NCI-H128 (cell line): ENCODE data around the gene ZNF454.

Experiments
- DNase-seq: peaks from one replicate; lab custom pipeline; 2025; ENCODE audit not compliant: unreplicated experiment; lab: John Stamatoyannopoulos, UW

The ZNF454 gene

DNA sequence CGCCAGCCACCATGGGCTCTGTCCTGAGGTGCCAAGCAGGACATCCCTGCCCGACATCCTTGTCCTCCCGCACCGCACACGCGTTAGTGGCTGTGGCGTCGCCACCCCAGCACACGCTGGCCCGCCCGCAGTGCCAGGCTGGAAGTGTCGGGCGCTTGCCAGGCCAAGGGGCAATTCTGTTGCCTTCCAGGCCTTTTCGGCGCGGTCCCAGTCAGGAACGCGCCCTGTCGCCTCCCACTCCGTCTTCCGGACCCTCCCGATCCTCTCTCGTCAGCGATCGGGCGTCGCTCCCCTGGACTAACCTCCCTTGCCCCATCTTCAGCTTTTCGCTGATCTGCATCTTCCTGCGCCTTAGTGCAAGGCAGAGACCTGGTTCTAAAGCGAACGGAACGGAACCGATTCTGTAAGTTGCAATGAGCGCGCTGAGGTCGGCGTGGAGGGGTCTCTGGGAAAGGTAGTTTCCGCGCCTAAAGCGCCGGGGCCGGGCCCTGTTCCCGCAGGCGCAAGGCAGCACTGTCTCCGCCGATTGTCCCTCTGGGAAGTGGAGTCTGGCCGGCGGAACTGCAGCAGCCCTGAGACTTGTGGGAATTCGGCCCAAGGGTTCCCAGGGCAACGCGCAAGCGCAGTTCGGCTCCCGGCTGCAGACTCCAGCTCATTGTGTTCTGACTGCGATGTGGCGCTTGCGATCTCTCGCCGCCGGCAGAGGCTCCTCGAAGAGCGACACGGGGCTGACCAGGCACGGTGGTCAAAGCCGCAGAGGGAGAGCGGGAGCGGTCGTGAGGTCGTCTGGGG is at the start of gene ZNF454:
Gene ZNF454 (plus strand): TSS at position 630 of the 792 bp plus-strand sequence. CDS start 1,594 bp downstream, outside the sequence.
- no peak for DNase-seq

DNA sequence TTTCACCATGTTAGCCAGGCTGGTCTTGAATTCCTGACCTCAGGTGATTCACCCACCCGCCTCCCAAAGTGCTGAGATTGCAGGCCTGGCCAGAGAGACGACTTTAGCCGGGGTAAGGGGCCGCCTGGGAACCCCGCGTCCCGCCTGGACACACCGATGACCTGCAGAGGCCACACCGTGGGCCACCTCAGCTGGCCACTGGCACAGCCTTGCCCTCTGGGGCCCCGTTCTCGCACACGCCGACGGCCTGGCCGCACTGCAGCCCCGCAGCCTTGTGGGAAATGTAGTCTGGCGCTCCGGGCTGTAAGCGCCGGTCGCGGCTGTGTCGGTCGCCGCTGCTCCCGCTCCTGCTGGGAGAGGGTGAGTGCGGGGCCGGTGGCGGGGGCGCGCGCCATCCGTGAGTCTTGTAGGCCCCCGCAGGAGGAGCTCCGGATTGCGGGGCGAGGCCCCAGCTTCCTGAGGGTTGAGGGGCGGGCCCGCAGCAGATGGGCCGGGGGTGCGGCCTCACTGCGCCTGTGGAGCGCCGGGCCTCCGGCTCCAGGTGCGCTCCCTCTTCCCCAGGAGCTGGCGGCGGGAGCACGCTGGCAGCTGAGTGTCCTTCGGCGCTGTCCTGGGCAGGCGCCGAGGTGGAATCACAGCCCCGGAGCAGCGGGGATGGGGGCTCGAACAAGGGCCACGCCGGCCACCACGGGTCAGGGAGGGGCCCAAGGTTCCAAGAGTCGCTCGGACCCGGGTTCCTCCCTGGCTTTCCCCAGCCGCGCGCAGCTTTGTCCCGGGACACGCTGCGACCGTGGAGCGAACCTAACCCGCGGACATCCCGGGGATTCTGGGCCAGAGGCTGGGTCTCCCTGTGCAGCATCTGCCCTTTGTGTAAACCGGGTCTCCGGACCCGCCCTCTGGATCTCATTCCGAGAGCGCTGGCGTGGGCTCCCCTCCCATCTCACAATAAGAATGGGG is 45.1 kb upstream of the ZNF454 start, which contains the start of gene ZFP2:
Gene ZFP2 (plus strand): TSS at position 299 of the 957 bp plus-strand sequence. CDS start 35,401 bp downstream, outside the sequence.
- DNase-seq, result no peak

DNA sequence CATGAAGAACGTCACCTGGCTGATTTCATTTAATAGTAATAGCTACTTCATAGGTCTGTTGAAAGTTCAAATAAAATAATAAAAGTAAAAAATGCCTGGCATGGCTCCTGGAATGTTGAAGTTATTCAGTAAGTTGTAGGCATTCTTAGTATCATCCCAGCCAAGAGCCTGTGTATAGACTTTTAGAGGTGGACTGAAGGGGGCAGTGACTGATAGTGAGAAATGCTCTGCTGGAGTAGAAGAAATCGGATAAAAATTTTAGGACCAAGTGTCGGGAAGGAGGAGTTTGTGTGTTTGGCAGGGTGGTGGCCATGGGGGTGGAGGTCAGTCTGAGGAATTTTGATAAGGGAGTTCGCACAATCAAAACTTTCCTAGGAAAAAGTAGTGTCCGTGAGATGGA is 41.7 kb upstream of the ZNF454 start:
- DNase-seq, result no peak

DNA sequence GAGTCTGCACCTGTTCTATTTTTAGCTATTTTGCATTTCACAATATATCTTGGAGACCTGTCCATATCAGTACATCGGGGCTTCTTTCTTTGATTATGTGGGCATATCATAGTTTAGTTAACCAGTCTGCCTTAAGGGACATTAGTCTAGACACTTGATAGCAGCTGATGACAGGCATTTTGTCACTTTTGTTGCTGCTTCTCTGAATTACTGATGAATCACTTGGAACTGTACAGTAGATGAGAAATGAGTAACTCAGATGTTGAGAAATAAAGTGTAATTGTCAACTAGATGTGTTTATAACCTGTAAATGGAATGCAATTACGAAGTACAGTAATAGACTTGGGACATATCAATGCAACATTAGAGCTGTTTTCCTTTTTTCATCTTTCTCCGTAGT is 38.1 kb upstream of the ZNF454 start:
- no peak for DNase-seq

DNA sequence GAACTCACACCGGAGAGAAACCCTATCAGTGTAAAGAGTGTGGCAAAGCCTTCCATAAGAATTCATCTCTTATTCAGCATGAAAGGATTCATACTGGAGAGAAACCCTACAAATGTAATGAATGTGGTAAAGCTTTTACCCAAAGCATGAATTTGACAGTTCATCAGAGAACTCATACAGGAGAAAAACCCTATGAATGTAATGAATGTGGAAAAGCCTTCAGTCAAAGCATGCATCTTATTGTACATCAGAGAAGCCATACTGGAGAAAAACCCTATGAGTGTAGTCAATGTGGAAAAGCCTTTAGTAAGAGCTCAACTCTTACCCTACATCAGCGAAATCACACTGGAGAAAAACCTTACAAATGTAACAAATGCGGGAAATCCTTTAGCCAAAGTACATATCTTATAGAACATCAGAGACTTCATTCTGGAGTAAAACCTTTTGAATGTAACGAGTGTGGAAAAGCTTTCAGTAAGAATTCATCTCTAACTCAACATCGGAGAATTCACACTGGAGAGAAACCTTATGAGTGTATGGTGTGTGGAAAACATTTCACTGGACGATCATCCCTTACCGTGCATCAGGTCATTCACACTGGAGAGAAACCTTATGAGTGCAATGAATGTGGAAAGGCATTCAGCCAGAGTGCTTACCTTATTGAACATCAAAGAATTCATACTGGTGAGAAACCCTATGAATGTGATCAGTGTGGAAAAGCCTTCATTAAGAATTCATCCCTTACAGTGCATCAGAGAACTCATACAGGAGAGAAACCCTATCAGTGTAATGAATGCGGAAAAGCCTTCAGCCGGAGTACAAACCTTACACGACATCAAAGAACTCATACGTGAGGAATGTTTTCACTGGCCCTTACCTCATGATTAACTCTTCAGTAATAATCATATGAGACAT is 8.9 kb upstream of the ZNF454 start:
- DNase-seq, result no peak

DNA sequence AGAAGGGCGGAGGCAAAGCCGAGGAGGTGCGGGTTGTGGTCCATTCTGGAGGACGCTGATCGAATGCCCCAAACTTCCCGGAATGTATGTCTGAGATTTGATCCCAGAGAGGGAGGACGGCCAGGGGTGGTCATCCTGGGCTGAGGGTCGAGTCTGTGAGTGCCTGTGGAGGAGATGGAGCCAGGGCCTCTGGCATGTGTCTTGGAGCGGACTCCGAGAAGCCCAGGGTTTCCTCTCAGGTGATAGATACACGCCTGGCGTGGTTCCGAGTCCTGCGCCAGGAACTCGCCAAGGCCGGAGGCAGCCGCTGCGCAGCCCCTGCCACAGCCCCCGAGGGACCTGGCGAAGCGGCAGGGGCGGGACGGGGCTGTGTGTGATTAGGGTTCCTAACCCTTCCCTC is 363 bp downstream of the ZNF454 start:
- DNase-seq, result no peak

DNA sequence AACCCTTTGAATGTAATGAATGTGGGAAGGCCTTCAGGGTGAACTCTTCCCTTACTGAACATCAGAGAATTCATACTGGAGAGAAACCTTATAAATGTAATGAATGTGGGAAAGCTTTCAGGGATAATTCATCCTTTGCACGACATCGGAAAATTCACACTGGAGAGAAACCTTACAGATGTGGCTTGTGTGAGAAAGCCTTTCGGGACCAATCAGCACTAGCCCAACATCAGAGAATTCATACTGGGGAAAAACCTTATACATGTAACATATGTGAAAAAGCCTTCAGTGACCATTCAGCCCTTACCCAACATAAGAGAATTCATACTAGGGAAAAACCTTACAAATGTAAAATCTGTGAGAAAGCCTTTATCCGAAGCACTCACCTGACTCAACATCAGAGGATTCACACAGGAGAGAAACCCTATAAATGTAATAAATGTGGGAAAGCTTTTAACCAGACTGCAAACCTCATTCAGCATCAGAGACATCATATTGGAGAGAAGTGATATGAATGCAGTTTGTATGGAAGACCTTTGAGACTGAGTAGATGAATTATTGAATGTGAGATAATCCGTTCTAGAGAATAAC is 24.6 kb downstream of the ZNF454 start:
- DNase-seq, result no peak

DNA sequence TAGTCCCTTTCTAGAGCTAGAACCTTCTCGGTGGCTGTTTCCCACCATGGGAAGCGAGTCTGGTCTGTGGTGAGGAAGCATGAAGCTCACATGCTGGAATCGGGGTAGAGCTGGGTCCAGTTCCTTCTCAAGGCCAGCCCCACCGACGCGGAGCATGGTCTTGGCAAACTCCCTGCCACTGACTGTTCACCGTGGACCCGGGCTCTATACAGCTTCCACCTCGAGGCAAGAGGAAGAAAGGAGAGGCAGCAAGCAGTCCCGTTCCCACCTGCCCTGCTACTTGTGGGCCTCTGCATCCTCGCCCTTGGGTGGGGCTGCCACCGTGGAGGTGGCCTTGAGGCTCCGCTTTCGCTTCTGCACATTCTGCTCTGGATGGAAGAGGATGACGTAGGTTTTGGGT is 40.4 kb downstream of the ZNF454 start:
- DNase-seq, result no peak

DNA sequence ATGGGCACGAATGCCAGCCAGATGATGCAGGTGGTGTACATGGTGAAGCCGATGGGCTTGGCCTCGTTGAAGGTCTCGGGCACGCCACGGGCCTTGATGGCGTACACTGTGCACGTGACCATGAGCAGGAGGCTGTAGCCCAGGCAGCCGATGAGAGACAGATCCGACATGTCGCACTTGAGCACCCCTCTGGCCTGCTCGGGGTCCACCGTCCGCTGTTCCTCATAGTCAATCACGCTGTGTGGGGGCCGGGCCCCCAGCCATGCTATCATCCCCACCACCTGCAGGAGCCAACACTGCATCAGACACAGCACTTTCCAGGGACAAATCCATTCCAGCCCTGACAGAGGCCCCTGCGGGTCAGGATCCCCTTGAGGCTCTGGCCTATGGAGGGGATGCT is 41.9 kb downstream of the ZNF454 start:
- no peak for DNase-seq

DNA sequence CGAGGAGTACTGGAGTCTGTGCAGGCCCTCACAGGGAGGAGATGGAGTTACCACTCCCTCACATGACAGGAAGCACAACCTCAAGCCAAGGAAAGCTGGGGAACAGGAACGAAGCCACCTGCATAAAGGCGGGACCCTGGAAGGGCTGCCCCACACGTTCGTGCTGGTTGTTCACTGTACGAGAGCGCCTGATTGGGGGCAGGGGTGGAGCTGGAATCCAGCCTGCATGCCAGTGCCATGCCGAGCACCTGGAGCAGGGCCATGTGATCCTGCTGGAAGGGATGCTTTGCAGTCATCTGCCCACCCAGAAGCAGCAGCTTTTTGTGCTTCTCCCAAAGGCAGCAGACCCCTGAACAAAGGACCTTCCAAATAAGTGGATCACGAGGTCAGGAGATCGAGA is 42.7 kb downstream of the ZNF454 start:
- DNase-seq, result no peak

DNA sequence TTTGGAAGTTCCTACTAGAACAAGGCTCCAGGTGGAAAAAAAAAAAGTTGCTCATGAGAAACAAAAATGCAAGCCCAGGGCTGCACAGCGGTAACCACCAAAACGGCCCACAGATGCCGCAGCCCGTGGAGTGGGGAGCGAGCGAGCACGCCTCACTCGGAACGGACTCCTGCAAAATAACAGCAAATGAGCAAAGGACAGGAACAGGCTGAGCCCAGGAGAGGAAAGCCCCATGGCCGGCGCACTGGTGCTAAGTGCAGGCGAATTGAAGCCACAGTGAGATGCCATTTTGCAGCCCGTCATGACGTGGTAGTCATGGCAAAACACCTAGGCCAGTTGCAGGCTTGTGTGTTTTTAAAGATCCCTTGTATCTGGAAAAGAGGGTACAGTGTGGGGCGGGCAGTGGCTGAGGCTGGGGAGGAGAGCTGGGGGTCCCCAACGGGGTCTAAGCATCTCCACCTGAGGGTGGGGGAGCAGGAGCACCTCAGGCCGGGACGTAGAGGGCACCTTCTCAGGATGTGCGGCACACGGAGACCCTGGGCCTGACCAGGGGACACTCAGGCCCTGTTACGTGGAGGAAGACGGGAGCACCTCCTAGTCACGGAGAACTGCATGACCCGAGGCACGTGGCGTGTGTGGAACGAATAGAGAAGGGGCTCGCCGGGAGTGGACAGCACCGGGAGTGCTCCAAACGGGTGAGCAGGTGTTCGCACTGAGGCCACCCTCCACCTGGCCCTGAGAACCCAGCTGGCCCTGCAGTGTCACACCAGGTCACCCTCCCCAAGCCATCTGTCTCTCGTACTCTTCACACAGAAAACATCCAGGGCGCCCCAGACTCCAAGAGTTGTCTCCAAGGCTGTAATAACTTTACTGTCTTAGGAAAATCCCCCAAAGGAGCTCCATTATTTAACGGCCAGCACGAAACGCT is 43.4 kb downstream of the ZNF454 start:
- no peak for DNase-seq

DNA sequence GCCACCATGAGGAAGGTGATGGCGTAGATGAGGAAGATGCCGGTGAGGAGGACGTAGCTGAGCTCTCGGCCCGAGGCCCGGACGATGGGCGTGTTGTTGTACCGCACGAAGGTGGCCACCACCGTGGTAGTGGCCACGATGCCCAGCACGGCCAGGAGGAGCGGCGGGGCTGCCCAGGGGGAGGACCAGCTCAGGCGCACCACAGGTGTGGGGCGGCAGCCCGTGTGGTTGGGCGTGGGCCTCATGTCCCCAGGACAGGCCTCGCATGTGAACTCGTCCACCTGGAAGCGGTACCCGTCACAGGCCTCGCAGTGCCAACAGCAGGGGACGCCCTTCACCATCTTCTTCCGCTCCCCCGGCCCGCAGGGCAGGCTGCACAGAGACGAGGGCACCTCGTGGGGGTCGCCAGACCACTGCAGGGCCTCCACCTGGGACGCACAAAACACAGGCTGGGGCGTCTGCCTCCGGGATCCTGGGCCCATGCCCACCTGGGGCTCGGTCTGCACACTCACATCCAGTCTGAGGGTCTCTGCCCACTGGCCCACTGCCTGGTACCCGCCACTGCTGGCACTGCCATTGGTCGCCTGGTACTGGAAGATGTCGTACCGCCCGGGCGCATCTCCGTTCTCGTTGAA is 45.4 kb downstream of the ZNF454 start:
- DNase-seq, result no peak

DNA sequence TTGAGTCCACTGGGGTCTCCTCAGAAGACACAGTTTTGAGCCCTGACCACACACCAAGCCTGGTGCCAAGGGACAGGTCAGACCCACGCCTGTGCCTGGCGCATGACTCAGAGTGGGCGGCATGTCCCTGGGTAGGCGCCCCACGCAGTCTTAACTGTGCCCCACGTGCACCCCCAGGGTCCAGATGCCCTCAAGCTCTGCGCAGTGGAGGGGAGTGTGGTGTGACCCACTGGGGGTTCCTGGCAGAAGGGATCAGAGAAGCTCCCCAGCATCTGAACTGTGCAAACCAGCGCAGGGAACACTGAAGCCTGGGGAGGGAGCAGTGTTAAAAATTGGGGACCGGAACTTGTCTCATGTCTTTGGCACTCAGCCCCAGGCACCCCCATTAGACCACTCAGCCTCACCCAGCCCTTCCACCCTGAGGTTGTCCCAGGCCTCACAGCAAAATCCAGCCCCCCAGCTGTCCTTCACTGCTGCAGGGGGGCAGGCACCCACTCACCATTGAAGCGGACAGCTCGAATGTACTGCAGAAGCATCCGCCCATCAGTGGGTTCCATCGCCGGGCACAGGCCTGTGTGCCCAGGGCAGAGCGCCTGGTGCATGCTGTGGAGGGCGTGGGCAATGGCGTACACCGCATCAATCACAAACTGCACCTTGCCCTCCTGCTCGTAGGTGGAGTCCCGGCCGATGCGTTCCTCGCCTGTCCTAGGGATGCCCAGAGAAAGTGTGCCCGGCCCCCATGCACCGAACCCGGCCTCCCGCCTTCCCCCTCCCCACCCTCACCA is 47.6 kb downstream of the ZNF454 start:
- DNase-seq, result no peak

DNA sequence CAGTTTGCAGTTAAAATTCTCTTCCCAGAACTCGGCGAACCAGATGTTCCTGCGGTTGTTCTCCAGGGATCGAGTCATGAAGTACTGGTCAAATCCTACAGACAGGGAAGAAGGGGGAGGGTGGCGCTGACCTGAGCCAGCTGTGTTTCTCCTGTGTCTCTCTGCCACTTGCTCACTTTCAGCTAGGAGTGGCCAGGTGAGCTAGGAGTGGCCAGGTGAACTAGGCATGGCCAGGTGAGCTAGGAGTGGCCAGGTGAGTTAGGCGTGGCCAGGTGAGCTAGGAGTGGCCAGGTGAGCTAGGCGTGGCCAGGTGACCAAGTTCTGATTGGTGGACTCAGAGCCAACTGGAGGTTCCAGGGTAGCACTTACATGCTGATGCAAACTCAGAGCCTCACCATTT is 48.3 kb downstream of the ZNF454 start:
- no peak for DNase-seq

DNA sequence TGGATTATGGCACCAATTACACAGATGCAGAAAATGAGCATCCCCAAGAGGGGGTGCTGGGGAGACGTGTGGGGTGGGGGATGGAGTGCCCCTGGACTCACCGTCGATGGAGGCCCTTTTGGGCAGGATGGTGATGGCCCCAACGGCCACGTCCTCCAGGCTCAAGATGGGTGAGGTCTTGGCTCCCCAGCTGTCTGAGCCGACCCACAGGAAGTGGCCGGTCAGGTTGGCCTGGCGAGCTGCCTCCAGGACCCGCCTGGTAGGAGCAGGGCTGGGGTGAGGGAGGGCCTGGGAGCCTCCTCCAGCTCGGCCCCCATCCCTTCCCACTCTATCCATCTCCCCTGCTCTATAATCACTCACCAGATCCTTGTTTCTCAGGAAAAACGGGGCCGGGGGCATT is 49.5 kb downstream of the ZNF454 start:
- DNase-seq, result no peak

DNA sequence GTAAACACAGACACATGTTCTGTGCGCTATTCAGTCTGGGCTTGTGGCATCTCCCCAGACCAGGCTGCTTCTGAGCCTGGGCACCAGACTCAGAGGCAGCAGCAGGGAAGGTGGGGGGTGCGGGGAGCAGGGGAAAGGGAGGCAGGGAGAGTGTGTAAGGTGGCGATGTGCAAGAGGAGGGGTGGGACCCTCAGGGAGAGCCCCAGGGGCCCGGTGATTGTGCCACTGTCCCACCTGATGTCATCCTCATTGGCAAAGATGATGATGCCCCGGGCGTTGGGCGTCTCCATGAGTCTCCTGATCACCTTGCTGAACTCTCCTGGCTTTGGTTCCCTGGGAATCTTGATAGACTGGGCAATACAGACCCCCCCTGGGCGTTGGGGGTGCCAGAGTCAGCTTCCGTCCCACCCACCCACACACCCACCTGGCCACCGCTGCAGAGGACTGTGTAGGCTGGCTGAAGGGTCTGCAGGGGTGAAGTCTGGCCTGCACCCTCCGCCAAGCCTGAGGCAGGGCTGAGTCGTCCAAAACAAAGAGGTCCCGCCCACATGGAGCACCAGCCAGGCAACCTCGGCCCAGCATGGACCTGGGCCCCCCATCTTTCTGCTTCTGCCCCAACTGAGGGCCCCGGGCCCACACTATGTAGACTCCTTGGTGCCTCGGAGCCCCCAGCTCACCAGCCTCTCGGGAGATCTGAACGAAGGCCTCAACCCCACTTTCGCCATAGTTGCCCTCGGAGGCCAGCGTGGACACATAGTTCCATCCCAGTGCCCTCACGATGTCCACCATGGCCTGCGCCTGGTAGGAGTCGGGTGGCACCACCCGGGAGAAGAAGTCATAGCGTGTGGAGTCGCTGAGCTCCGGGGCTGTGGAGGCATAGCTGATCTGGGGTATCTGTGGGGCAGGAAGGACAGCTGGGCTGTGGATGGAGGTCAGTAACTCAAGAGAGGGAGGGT is 50.5 kb downstream of the ZNF454 start:
- DNase-seq, result no peak

DNA sequence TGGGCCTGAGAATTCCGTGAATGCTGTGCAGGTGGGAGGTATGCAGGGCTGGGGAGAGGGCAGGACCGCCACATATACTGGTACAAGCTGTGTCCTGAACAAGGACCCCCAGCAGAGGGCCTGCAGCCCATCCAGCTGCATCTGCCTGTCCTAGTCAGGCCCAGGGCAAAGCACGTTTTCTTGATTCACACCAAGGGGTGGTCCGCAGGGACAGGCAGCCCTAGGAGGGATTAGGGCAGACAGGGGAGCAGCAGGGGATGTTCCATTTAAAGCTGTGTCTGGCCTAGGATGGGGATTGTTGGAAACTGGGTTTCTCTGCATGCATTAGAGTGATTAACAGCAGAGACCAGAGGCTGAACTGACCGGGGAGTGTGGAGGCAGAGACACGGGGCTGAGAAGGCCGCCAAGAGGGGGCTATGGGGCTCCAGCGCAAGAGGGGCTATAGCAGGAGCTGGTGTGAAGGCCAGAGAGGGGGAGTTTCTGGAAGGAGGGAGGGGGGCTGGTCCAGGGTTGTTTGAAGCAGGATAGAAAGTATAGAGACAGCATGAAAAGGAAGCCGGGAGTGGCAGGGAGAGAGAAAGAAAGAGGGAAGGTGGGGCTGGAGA is 51.4 kb downstream of the ZNF454 start:
- no peak for DNase-seq
